SK-N-SH treated with all-trans-retinoic acid at 6 μM for 48 hours (cell line): ENCODE data around the gene CHRNB1.

Experiments used
- BACH2 ChIP-seq: fragments of 250-450 bp; sonication (Bioruptor Pico); IDR thresholded peaks from 2 replicates; pipeline ENCODE4 v1.9.0; 2021; ENCODE audit warnings: mild to moderate bottlenecking, borderline replicate concordance
- PPARA ChIP-seq: fragments of 250-450 bp; sonication (Bioruptor Pico); IDR thresholded peaks from 2 replicates; pipeline ENCODE4 v1.5.0; 2020; ENCODE audit warnings: mild to moderate bottlenecking, borderline replicate concordance

DNA sequence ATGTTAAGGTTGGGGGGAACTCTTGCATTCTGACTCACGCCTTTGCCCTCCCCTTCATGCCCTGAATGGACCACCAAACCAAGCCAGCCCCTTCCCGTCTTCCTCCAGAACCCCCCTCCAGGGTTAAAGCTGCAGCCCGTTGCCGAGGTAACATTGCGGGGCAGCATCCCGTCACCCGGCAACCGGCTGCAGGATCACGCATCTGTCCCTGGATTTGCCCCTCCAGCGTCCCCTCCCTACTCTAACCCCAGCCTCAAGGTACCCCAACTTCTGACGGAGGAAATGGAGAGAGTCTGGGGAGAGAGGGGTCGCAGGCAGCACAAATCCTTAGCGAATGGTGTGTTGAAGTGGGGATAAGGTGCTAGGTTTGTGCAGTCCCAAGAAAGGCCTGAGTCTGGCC is 37.8 kb upstream of the CHRNB1 start:
- TF ChIP-seq PPARA (CRISPR knock-in tag) (no peak), BACH2 (CRISPR knock-in tag) (no peak)
